Measurements from ENCODE around the gene TEAD3.

- TF ChIP-seq NR2C2 (IDR thresholded peaks at IDR 0.05; ENCODE audit: borderline replicate concordance, control insufficient read depth, insufficient read length, low read depth) (no peak), RAD21 (IDR thresholded peaks at IDR 0.05; ENCODE audit: insufficient read depth, low read depth, low read length) (no peak), RBBP5 (conservative IDR thresholded peaks at IDR 0.05) (no peak), CTCF (IDR thresholded peaks at IDR 0.05 in 2 of 3, conservative IDR thresholded peaks at IDR 0.05 in 1 of 3; ENCODE audit: control insufficient read depth in 2 of 3, extremely low read depth in 1 of 3, insufficient read depth in 1 of 3, low read depth in 3 of 3, low read length in 3 of 3) (no peak)
Observed at GRCh38 chr6:35475573-35475972, 21.3 kb downstream of the TEAD3 start.

Measured in GM12878 (cell line).